ENCODE data around the gene TF. TPM values are rescaled to one million over a fixed set of nuclear protein-coding genes. Genes with fewer than 3 reads are reported as not detected.

The TF gene
- total RNA-seq, 1 experiment from 2014 or later: not detected

DNA sequence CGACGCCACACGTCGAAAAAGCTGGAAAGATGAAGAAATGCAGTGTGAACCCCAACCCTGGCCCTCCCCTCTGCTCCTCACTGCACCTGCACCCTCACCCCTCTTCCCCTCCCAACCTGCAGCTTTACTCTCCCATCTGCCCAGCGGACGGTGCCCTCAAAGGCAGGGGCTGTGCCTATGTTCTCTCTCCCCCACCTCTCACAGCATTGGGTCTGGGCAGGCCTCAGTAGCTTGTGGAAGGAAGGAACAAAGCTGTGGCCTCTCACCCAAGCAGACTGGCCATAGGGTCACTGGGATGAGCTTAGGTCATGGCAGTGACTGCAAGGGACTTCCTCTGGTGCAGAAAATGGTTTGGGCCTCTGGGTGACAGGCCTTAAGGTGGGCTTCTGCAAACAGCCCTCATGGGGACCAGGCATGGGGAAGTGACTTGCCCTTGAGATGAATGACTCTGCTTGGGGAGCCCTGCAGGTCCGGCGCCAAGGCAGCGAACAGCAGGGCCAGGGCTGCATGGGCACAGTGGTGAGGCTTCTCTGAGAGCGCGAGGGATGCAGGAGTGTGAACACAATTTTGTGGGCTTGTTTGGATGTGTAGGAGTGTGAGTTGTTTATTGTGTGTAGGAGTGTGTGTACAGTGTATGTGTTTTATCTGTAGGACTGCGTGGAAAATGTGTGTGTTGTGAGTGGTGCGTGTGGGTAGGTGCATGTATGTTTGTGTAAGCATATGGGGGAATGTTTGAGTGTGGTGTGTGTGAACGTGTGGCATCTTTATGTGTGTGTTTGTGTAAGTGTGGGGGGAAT, 88.6 kb downstream of the TF start:
- DNase-seq (ENCODE audit: low spot score): no peak

DNA sequence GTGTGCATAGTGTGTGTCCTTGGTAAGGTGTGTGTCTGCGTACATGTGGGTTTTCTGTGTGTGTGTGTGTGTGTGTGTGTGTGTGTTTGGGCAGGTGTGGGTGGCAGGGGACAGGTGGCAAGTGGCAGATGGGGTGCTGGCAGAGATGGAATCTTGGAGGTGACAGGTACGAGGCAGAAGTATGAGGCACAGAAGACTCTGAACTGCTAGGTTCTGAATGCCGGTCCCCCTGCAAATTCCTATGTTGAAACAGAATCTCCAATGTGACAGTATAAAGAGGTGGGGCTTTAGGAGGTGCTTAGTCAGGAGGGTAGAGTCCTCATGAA, 89.2 kb downstream of the TF start:
- DNase-seq (ENCODE audit: low spot score): no peak

GRCh38 chr3:133835961-133836360, 89.8 kb downstream of the TF start:
- no peak for DNase-seq (ENCODE audit: low spot score)

DNA sequence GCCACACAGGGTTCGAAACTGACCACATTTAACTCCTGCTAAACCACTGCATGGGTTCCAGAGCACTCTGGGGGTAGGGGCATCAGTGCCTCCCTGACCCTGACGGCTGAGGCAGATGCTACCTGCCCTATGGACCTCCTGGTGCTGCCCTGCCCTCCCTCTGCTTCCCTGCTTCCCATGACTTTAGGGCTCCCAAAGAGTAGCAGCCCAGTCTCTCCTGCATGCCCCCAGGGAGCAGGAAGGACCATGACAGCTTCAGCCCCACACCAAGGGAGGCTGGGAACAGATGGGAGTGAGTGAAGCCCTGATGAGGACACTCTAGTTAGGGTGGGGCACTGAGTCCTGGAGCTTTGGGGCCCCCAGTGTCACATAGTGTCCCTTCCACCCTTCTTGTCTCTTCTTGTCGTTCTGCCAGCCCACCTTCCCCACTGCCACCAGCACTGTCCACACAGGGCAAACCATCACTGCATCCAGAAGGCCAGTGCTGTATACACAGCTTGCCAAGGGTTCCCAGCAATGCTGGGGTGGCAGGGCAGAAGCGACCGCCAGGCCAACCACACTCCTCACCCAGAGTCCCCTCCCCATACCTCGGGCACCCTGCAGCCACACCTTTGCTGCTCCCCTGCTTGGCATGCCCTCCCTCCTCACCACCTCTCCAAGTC, 90.4 kb downstream of the TF start:
- no peak for DNase-seq (ENCODE audit: low spot score)

DNA sequence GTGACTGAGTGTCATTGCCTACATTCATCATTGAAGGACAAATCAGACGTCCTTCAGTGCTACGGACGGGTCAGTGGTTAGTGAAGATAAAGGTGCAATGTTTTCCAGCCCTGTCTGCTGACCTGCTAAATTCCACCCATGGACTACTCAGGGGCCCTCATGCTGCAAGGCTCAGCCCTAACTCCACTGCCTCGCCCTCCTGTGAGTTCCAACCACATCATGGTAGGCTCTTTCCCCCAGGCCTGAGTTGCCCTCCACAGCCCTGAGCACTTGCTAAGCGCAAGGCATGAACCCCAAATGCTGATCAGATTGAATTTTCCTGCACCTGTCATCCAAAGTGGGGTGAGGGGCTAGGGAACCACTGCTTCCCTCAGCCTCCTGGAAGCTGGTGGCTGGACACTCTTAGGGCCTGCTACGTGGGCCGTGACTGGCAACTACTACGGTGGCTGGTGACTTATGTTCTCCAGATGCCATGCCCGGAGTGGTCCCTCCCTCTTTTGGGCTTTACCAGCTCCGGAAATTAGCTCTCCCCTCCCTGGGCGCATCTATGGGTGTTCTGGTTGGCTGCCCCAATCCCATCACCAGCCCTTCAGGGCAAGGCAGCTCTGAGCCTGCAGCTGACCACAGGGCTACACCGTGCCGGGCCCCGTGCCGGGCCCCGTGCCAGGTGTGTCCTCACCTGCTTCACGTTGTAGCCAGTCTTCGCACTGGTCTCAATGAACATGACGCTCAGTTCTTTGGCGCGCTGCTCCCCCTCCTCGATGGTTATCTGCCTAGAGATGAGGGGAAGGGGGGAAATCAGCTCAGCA, 91.5 kb downstream of the TF start:
- no peak for DNase-seq (ENCODE audit: low spot score)

GRCh38 chr3:133838296-133838789, 92.2 kb downstream of the TF start:
- no peak for DNase-seq (ENCODE audit: low spot score)

DNA sequence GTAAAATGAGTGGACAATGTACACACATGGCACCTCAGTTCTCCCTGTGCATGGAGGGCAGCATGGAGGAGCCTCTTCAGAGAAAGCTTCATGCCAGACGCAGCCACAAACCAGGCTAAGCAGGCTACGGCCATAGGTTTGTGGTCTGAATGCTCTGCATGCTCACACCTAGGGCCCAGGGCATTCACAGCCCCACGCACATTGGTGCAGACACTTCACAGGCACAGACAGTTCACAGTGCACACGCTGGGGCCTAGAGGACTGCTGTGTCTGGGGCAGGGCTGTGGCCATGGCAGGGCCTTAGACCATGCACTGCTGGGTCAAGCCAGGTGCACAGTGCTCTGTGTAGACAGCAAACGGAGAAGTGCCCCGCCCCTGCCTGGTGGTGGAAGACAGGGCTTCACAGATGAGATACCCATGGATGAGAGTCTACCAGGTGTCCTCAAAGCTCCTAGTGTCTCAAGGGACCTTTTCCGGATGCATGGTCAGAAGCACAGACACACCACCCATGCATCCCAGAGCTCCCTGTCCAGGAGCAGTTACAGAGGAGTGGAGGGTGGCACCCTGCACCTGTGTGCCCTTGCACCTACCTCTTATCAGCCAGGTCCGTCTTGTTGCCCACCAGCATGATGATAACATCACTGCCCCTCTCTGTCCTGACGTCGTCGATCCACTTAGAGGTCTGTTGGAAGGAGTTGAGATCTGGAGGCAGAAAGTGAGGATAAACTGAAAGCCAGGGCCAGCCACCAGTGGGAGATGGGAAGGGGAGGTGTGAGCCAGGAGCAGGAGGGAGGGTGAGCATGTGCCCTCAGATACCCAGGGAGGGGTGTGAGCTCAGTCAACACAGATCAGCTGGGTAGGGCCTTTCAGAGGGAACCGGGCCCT, 93.0 kb downstream of the TF start:
- DNase-seq (ENCODE audit: low spot score): no peak

GRCh38 chr3:133840055-133840737, 94.0 kb downstream of the TF start:
- no peak for DNase-seq (ENCODE audit: low spot score)

DNA sequence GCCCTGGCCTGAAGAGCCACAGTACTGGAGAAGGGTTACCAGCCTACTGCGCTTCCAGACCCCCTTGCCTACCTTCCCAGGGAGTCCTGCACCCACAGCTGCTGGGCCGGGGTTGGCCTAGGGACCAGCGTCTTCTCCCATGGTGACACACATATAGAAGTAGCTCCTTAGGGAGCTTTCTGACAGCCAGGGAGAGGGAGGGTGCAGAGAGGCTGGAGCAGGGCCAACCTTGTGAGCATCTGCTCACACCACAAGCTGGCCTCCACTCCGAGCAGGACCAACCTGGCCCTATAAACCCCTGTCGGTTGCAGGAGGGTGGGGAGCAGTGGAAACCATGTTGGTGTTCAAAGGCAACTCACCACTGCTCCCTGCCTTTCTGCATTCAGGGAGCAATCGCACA, 94.6 kb downstream of the TF start:
- no peak for DNase-seq (ENCODE audit: low spot score)

- no peak for DNase-seq (ENCODE audit: low spot score)
These were observed 95.0 kb downstream of the TF start for GRCh38 chr3:133841196-133841595.

DNA sequence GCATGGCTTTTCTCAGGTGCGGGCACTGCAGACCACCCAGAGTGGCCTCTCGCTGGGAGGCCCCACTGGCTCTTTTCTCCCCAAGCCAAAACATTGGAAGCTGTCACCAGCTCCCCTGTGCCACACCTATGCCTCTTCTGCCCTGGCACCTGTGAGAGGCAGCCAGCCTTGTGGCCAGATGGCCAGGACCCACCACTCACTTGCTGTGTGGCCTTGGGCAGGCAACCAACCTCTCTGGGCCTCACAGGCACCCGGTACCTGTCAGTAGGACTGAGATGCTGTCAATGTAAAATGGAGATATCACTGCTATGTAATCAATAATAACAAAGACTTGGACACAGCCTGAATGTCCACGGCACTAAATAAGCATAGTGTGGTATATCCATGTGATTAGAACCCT, 96.0 kb downstream of the TF start:
- no peak for DNase-seq (ENCODE audit: low spot score)

GRCh38 chr3:133843634-133844033, 97.4 kb downstream of the TF start:
- DNase-seq (ENCODE audit: low spot score): no peak

DNA sequence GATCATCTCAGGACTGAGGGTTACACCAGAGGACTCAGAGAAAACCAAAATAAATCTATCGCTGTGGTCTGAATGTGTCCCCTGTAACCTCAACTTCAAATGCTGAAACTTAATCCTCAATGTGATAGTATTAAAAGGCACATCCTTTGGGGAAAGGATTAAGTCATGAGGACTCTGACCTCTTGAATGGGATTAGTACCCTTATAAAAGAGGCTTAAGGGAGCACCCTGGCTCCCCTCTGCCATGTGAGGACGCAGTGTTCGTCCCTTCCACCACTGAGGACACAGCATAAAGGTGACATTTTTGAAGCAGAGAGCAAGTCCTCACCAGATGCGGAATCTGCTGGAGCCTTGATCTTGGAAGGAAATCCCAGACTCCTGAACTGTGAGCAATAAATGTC, 98.9 kb downstream of the TF start:
- no peak for DNase-seq (ENCODE audit: low spot score)

Other genes starting within 250 kb of the TF start
- 73.0 and 114 TPM in 2 replicates for gene CDV3, start 172.7 kb upstream of the TF start, total RNA-seq (2014; rRNA removed; shearing (Covaris generic))
- gene TOPBP1, start 84.5 kb upstream of the TF start, total RNA-seq (2014; rRNA removed; shearing (Covaris generic)): 37.7 and 47.0 TPM in 2 replicates
- gene SRPRB, start 59.4 kb downstream of the TF start, total RNA-seq (2014; rRNA removed; shearing (Covaris generic)): 77.4 and 98.0 TPM in 2 replicates
- 1.1 and 1.5 TPM in 2 replicates for gene RAB6B, start 149.5 kb downstream of the TF start, total RNA-seq (2014; rRNA removed; shearing (Covaris generic))

Data from H4 (cell line).